DMS 273 (cell line): ENCODE measurements around the gene AVEN.
"Not testable (repeated sequence)": the region's sequence is repeated elsewhere in the genome, so short reads cannot be mapped to it uniquely, and the experiment has no call there.

ENCODE experiments used
- DNase-seq: peaks from one replicate; lab custom pipeline; 2025; ENCODE audit not compliant: unreplicated experiment; lab: John Stamatoyannopoulos, UW

The AVEN gene

GRCh38 chr15:34038871-34039789, at the start of gene AVEN:
AVEN (minus strand) TSS chr15:34039204; CDS start chr15:34039046, 158 bp downstream.
- peak; percentile 67 for DNase-seq

- DNase-seq, result peak; percentile 43
Observed at GRCh38 chr15:34085746-34086145, 46.7 kb upstream of the AVEN start.

- peak; percentile 7 for DNase-seq
Observed at GRCh38 chr15:34084086-34084485, 45.1 kb upstream of the AVEN start.

GRCh38 chr15:34079904-34080303, 40.9 kb upstream of the AVEN start:
- DNase-seq, result no peak

GRCh38 chr15:34078900-34079299, 39.9 kb upstream of the AVEN start:
- DNase-seq, result no peak

- DNase-seq, result no peak
Observed at GRCh38 chr15:34076785-34077184, 37.8 kb upstream of the AVEN start.

GRCh38 chr15:34070003-34070402, 31.0 kb upstream of the AVEN start:
- no peak for DNase-seq

- no peak for DNase-seq
Observed at GRCh38 chr15:34065941-34066340, 26.9 kb upstream of the AVEN start.

GRCh38 chr15:34065261-34065660, 26.3 kb upstream of the AVEN start:
- DNase-seq, result no peak

GRCh38 chr15:34064438-34064837, 25.4 kb upstream of the AVEN start:
- no peak for DNase-seq

- DNase-seq, result no peak
Observed at GRCh38 chr15:34059946-34060345, 20.9 kb upstream of the AVEN start.

- no peak for DNase-seq
Observed at GRCh38 chr15:34059476-34059875, 20.5 kb upstream of the AVEN start.

GRCh38 chr15:34056911-34057310, 17.9 kb upstream of the AVEN start:
- no peak for DNase-seq

- no peak for DNase-seq
Observed at GRCh38 chr15:34055868-34056595, 17.0 kb upstream of the AVEN start.

GRCh38 chr15:34054081-34054707, 15.2 kb upstream of the AVEN start:
- DNase-seq, result no peak

- not testable (repeated sequence) for DNase-seq
Observed at GRCh38 chr15:34050385-34050784, 11.4 kb upstream of the AVEN start.

- DNase-seq, result no peak
Observed at GRCh38 chr15:34049112-34049511, 10.1 kb upstream of the AVEN start.

GRCh38 chr15:34047893-34048775, 9.1 kb upstream of the AVEN start:
- DNase-seq, result peak; percentile 24

- DNase-seq, result no peak
Observed at GRCh38 chr15:34046471-34047145, 7.6 kb upstream of the AVEN start.

GRCh38 chr15:34043813-34044212, 4.8 kb upstream of the AVEN start:
- no peak for DNase-seq
